ENCODE data around the gene MICAL3. TPM values are rescaled to one million over a fixed set of nuclear protein-coding genes. Genes with fewer than 3 reads are reported as not detected.

Gene MICAL3
- total RNA-seq, 1 experiment from 2014 or later = 47.1 TPM

GRCh38 chr22:17984114-17984513 lies 40.2 kb downstream of the MICAL3 start:
- Histone ChIP-seq H3K27ac (ENCODE audit: low read length) (no peak overlapping the region), H3K4me3 (ENCODE audit: low read depth in 2 of 2, low read length in 2 of 2) (no peak overlapping the region), H3K36me3 (ENCODE audit: control insufficient read depth, insufficient read depth, low read length) (no peaks in the 10 kb centered on the region), H3K4me1 (ENCODE audit: control insufficient read depth, insufficient read depth, low read length) (peaks cover 19% of the 10 kb centered on the region), H3K9me3 (ENCODE audit: control insufficient read depth, insufficient read depth, low read depth, low read length) (no peaks in the 10 kb centered on the region), H3K27me3 (ENCODE audit: control insufficient read depth, insufficient read depth, low read length) (no peaks in the 10 kb centered on the region)
- intact Hi-C loops (cut with micrococcal nuclease; ENCODE audit: unreplicated experiment) (no loop called here), in situ Hi-C loops (cut with HindIII; ENCODE audit: low pct_unique_long_range_greater_than_20kb, low sequenced_read_pairs) (no loop called here)
- ATAC-seq = no peak
- no peak for TF ChIP-seq CTCF (IDR thresholded peaks at IDR 0.05)
- no peak for TF ChIP-seq POLR2AphosphoS5 (IDR thresholded peaks at IDR 0.05; ENCODE audit: low read depth, low read length)
- no peak for TF ChIP-seq SIN3A (IDR thresholded peaks at IDR 0.05; ENCODE audit: borderline replicate concordance, insufficient read depth, low read depth, low read length)
- no peak for TF ChIP-seq TCF7L2 (IDR thresholded peaks at IDR 0.05; ENCODE audit: low read depth, low read length)
- TF ChIP-seq, protein P1, sequence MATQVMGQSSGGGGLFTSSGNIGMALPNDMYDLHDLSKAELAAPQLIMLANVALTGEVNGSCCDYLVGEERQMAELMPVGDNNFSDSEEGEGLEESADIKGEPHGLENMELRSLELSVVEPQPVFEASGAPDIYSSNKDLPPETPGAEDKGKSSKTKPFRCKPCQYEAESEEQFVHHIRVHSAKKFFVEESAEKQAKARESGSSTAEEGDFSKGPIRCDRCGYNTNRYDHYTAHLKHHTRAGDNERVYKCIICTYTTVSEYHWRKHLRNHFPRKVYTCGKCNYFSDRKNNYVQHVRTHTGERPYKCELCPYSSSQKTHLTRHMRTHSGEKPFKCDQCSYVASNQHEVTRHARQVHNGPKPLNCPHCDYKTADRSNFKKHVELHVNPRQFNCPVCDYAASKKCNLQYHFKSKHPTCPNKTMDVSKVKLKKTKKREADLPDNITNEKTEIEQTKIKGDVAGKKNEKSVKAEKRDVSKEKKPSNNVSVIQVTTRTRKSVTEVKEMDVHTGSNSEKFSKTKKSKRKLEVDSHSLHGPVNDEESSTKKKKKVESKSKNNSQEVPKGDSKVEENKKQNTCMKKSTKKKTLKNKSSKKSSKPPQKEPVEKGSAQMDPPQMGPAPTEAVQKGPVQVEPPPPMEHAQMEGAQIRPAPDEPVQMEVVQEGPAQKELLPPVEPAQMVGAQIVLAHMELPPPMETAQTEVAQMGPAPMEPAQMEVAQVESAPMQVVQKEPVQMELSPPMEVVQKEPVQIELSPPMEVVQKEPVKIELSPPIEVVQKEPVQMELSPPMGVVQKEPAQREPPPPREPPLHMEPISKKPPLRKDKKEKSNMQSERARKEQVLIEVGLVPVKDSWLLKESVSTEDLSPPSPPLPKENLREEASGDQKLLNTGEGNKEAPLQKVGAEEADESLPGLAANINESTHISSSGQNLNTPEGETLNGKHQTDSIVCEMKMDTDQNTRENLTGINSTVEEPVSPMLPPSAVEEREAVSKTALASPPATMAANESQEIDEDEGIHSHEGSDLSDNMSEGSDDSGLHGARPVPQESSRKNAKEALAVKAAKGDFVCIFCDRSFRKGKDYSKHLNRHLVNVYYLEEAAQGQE (IDR thresholded peaks at IDR 0.05; ENCODE audit: insufficient read depth in 1 of 2, low read depth in 2 of 2, low read length in 1 of 2) = no peak
- ChIA-PET CTCF (no interaction called here), POLR2A (no interaction called here)
- no peak for DNase-seq (ENCODE audit: low read depth, low spot score)
- no TSS peak for BruUV-seq (replicated peaks)

DNA sequence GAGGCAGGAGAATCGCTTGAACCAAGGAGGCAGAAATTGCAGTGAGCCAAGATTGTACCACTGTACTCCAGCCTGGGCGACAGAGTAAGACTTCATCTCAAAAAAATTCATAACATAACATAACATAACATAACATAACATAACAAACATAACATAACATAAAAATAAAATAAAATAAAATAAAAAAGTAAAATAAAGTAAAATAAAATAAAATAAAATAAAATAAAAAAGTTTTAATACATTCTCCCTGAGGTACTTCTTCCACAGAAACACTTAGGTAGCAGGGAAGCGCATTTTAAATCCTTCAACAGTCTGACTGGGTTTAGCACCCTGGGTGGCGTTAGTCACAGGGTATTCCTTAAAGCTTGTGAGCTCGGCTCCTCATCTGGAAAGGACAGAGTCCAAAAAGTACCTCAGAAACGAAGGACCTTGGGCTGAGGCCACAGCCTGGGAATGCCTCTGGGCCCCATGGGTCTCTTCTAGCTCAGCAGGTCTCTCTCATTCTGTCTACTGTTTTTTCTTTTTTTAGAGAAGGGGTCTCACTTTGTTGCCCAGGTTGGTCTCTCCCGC lies 41.7 kb downstream of the MICAL3 start:
- CTCF ChIA-PET = no interaction called here
- ATAC-seq = no peak
- no peak for DNase-seq (ENCODE audit: low read depth, low spot score)
- Histone ChIP-seq H3K4me1 (ENCODE audit: control insufficient read depth, insufficient read depth, low read length) (peaks cover 15% of the 10 kb centered on the region), H3K36me3 (ENCODE audit: control insufficient read depth, insufficient read depth, low read length) (no peaks in the 10 kb centered on the region), H3K27me3 (ENCODE audit: control insufficient read depth, insufficient read depth, low read length) (no peaks in the 10 kb centered on the region), H3K27ac (ENCODE audit: low read length) (no peak overlapping the region), H3K4me3 (ENCODE audit: low read depth in 2 of 2, low read length in 2 of 2) (no peak overlapping the region), H3K9me3 (ENCODE audit: control insufficient read depth, insufficient read depth, low read depth, low read length) (no peaks in the 10 kb centered on the region)
- intact Hi-C loops (cut with micrococcal nuclease; ENCODE audit: unreplicated experiment) (no loop called here), in situ Hi-C loops (cut with HindIII; ENCODE audit: low pct_unique_long_range_greater_than_20kb, low sequenced_read_pairs) (no loop called here)
- TF ChIP-seq POLR2AphosphoS5 (IDR thresholded peaks at IDR 0.05; ENCODE audit: low read depth, low read length) (no peak), SIN3A (IDR thresholded peaks at IDR 0.05; ENCODE audit: borderline replicate concordance, insufficient read depth, low read depth, low read length) (no peak), TCF7L2 (IDR thresholded peaks at IDR 0.05; ENCODE audit: low read depth, low read length) (no peak), CTCF (IDR thresholded peaks at IDR 0.05) (no peak)
- TF ChIP-seq, protein P1 (IDR thresholded peaks at IDR 0.05; ENCODE audit: insufficient read depth in 1 of 2, low read depth in 2 of 2, low read length in 1 of 2) = no peak
- BruUV-seq (replicated peaks) = no TSS peak
- POLR2A ChIA-PET = no interaction called here

All from Panc1 (cell line).